ENCODE data around the gene ZNF879.

DNA sequence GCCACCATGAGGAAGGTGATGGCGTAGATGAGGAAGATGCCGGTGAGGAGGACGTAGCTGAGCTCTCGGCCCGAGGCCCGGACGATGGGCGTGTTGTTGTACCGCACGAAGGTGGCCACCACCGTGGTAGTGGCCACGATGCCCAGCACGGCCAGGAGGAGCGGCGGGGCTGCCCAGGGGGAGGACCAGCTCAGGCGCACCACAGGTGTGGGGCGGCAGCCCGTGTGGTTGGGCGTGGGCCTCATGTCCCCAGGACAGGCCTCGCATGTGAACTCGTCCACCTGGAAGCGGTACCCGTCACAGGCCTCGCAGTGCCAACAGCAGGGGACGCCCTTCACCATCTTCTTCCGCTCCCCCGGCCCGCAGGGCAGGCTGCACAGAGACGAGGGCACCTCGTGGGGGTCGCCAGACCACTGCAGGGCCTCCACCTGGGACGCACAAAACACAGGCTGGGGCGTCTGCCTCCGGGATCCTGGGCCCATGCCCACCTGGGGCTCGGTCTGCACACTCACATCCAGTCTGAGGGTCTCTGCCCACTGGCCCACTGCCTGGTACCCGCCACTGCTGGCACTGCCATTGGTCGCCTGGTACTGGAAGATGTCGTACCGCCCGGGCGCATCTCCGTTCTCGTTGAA, 37.2 kb upstream of the ZNF879 start:
- TF ChIP-seq, protein P1, sequence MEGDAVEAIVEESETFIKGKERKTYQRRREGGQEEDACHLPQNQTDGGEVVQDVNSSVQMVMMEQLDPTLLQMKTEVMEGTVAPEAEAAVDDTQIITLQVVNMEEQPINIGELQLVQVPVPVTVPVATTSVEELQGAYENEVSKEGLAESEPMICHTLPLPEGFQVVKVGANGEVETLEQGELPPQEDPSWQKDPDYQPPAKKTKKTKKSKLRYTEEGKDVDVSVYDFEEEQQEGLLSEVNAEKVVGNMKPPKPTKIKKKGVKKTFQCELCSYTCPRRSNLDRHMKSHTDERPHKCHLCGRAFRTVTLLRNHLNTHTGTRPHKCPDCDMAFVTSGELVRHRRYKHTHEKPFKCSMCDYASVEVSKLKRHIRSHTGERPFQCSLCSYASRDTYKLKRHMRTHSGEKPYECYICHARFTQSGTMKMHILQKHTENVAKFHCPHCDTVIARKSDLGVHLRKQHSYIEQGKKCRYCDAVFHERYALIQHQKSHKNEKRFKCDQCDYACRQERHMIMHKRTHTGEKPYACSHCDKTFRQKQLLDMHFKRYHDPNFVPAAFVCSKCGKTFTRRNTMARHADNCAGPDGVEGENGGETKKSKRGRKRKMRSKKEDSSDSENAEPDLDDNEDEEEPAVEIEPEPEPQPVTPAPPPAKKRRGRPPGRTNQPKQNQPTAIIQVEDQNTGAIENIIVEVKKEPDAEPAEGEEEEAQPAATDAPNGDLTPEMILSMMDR (IDR thresholded peaks at IDR 0.05; ENCODE audit: insufficient read depth, low read length) = no peak
- no peak for TF ChIP-seq POLR2AphosphoS5 (IDR thresholded peaks at IDR 0.05; ENCODE audit: low read depth)
- TF ChIP-seq SPI1 (IDR thresholded peaks at IDR 0.05; ENCODE audit: borderline replicate concordance, low read depth) = no peak
- TF ChIP-seq, protein P2, sequence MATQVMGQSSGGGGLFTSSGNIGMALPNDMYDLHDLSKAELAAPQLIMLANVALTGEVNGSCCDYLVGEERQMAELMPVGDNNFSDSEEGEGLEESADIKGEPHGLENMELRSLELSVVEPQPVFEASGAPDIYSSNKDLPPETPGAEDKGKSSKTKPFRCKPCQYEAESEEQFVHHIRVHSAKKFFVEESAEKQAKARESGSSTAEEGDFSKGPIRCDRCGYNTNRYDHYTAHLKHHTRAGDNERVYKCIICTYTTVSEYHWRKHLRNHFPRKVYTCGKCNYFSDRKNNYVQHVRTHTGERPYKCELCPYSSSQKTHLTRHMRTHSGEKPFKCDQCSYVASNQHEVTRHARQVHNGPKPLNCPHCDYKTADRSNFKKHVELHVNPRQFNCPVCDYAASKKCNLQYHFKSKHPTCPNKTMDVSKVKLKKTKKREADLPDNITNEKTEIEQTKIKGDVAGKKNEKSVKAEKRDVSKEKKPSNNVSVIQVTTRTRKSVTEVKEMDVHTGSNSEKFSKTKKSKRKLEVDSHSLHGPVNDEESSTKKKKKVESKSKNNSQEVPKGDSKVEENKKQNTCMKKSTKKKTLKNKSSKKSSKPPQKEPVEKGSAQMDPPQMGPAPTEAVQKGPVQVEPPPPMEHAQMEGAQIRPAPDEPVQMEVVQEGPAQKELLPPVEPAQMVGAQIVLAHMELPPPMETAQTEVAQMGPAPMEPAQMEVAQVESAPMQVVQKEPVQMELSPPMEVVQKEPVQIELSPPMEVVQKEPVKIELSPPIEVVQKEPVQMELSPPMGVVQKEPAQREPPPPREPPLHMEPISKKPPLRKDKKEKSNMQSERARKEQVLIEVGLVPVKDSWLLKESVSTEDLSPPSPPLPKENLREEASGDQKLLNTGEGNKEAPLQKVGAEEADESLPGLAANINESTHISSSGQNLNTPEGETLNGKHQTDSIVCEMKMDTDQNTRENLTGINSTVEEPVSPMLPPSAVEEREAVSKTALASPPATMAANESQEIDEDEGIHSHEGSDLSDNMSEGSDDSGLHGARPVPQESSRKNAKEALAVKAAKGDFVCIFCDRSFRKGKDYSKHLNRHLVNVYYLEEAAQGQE (IDR thresholded peaks at IDR 0.05; ENCODE audit: insufficient replicate concordance, low read depth) = no peak
- TF ChIP-seq GABPA (IDR thresholded peaks at IDR 0.05; ENCODE audit: low read depth) = no peak
